AG04450 (cell line): ENCODE results near the gene ANXA8. TPM values are rescaled to one million over a fixed set of nuclear protein-coding genes. Genes with fewer than 3 reads are reported as not detected.

Source experiments
- CTCF ChIA-PET: fragments of 300-600, 350-600 bp; formaldehyde crosslinking; extraction: SDS; loops from one replicate; lab custom pipeline; 2022; ENCODE audit warnings: antibody characterized with exemption, inconsistent platforms; lab: Charles Lee
- POLR2A ChIA-PET: fragments of 350-600 bp; formaldehyde crosslinking; extraction: SDS; loops from one replicate; lab custom pipeline; 2021; ENCODE audit warnings: antibody characterized with exemption, inconsistent platforms; lab: Yijun Ruan, JAX
- DNase-seq: peaks from one replicate; pipeline ENCODE4 v3.0.0-alpha.2; 2011; ENCODE audit warnings: low read depth, low spot score
- H3K27ac ChIP-seq: one replicate; pipeline ENCODE4 v1.5.1; 2012; ENCODE audit warnings: low read depth, low read length, control low read depth
- H3K27me3 ChIP-seq: one replicate; pipeline ENCODE4 v1.6.0; 2012; ENCODE audit warnings: low read length; ENCODE audit not compliant: control insufficient read depth, insufficient read depth
- H3K4me3 ChIP-seq: 2 replicates; pipeline ENCODE4 v1.5.1; 2011; ENCODE audit warnings: mild to moderate bottlenecking, low read depth, low read length, control low read depth
- H3K9me3 ChIP-seq: 2 replicates; pipeline ENCODE4 v1.5.1; 2012; ENCODE audit warnings: low read length; ENCODE audit not compliant: control insufficient read depth, insufficient read depth
- CTCF ChIP-seq: IDR thresholded peaks from 2 replicates; pipeline ENCODE4 v1.5.1; 2011; ENCODE audit warnings: low read depth, low read length, control low read depth, inconsistent platforms
- polyA plus RNA-seq: library from polyadenylated mRNA; depleted of rRNA; stranded (reverse); fragments of >200 nt; gene quantifications from 2 replicates; pipeline ENCODE4 v1.2.3, GENCODE V29; 2011

The ANXA8 gene
- polyA plus RNA-seq, 1 experiment = 0.42 TPM

DNA sequence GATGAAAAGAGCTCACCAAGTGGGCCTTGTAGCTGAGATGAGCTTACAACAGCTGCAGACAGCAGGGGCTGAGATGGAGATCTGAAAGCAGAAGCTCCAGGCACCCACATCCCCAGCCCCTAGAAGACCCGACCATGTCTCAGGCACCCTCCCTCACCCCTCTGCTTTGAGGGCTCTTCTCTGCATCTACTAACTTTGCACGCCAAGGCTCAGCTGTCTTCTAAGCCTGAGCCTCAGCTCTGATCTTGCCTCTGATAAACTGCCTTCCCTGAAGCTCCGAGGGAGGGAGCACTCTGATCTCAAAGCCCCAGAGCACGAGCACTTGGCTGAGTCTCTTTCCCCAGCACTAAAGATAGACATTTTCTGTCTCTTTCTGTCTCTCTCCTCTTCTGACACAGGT, 42.0 kb downstream of the ANXA8 start:
- Histone ChIP-seq H3K27me3 (peaks cover 28% of the 10 kb centered on the region), H3K27ac (no peak overlapping the region), H3K4me3 (no peak overlapping the region), H3K9me3 (peaks cover 8% of the 10 kb centered on the region; the same call in 1 of the 2 replicates)
- no peak for TF ChIP-seq CTCF
- CTCF ChIA-PET = no interaction called here
- no peak for DNase-seq
- POLR2A ChIA-PET = no interaction called here

DNA sequence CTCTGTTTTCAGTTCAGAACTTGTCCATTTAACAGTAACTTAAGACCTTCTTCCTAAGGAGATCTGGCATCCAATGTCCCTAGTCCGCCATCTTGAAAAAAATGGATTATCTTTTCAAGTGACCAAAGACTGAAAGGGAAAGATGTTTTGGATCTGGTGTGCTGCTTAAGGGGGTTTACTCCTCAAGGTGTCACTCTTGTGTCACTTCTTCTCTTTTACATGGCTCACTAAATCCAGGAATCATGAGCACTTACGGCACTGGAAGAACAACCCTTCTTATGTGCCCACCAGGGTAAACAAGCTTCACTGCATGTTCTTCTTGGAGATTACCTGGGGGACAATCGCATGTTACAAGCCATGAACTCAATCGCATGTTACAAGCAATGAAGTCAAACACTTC, 43.7 kb downstream of the ANXA8 start:
- ChIA-PET POLR2A (no interaction called here), CTCF (no interaction called here)
- Histone ChIP-seq H3K27ac (no peak overlapping the region), H3K27me3 (peaks cover 28% of the 10 kb centered on the region), H3K4me3 (no peak overlapping the region), H3K9me3 (peaks cover 3% of the 10 kb centered on the region; the same call in 1 of the 2 replicates)
- no peak for DNase-seq
- no peak for TF ChIP-seq CTCF

GRCh38 chr10:47438857-47439474, 44.9 kb downstream of the ANXA8 start:
- POLR2A ChIA-PET = no interaction called here
- Histone ChIP-seq H3K27ac (no peak overlapping the region), H3K9me3 (no peaks in the 10 kb centered on the region), H3K27me3 (peaks cover 29% of the 10 kb centered on the region), H3K4me3 (no peak overlapping the region)
- CTCF ChIA-PET = interaction anchor here (0.6 to 1.2 kb wide), 6 partner anchors 9 to 446 kb away, joined by 3 to 6 read pairs (median 4); no protein-coding TSS in a partner anchor
- DNase-seq = peak; percentile 38
- TF ChIP-seq CTCF = peak; percentile 79

- Histone ChIP-seq H3K9me3 (no peaks in the 10 kb centered on the region), H3K27ac (no peak overlapping the region), H3K4me3 (no peak overlapping the region), H3K27me3 (peaks cover 25% of the 10 kb centered on the region)
- ChIA-PET CTCF (no interaction called here), POLR2A (no interaction called here)
- no peak for DNase-seq
- no peak for TF ChIP-seq CTCF
These were observed 48.8 kb downstream of the ANXA8 start for GRCh38 chr10:47435081-47435480.

DNA sequence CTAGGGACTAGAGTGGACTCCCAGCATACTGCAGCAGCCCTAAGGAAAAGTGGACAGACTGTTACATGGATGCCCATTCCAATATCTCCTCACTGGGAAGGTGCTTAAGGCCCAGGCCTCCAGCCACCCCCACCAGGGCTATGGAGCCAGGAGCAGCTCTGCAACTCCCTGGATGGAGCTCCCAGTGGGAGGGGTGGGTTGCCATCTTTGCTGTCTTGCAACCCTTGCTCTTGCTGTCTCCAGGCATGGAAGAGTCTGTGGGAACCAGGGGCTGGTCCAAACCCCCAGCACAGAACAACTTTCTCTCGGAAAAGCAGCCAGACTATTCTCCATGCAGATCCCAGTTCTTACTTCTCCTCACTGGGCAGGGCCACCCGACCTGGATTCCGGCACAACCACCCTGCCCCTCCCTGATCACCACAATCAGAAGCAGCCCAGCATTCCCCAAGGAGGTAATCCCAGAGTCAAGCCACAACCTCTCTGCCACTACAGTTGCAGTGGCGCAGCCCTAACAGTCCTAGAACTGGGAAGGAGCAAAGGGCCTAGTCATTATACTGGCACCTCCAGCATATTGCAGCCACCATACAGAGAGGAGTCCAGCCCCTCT, 58.0 kb downstream of the ANXA8 start:
- Histone ChIP-seq H3K27me3 (peaks cover 27% of the 10 kb centered on the region), H3K27ac (no peak overlapping the region), H3K4me3 (no peak overlapping the region), H3K9me3 (no peaks in the 10 kb centered on the region)
- TF ChIP-seq CTCF = no peak
- no peak for DNase-seq
- ChIA-PET POLR2A (no interaction called here), CTCF (no interaction called here)
